ENCODE results near the gene PLA2G2C.

PLA2G2C gene

DNA sequence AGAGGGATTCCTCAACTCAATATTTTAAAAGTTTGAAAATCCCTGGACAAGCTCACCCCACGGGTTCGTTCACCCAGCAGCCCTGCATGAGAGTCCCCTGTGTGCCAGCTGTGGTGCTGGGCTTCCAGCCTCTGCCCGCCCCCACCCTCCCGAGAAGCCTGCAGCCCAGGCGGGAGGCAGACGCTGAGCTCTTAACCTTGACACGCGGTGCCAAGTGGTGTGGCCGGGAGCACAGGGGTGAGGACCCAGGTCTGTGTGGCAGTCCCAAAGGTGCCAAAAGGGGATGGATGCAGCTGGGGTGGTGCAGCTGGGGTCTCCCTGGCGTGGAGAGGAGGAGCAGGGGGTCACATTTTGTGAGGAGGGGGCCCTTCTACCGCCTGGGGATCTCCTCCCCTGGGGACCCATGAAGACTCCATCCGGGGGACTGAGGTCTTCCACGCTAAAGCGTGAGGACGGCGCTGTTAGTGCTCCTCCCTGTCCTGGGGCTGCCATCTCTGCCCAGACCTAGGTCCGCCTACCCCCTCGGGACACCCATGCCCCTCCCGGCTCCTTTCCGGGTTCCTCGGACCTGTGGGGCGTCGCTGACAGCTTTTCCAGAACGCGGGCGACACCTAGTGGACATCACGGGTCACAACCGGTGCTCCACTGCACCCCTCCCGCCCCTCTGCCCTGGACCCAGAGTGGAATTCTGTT lies 34.3 kb downstream of the PLA2G2C start (continued):
- TF ChIP-seq, protein P1, sequence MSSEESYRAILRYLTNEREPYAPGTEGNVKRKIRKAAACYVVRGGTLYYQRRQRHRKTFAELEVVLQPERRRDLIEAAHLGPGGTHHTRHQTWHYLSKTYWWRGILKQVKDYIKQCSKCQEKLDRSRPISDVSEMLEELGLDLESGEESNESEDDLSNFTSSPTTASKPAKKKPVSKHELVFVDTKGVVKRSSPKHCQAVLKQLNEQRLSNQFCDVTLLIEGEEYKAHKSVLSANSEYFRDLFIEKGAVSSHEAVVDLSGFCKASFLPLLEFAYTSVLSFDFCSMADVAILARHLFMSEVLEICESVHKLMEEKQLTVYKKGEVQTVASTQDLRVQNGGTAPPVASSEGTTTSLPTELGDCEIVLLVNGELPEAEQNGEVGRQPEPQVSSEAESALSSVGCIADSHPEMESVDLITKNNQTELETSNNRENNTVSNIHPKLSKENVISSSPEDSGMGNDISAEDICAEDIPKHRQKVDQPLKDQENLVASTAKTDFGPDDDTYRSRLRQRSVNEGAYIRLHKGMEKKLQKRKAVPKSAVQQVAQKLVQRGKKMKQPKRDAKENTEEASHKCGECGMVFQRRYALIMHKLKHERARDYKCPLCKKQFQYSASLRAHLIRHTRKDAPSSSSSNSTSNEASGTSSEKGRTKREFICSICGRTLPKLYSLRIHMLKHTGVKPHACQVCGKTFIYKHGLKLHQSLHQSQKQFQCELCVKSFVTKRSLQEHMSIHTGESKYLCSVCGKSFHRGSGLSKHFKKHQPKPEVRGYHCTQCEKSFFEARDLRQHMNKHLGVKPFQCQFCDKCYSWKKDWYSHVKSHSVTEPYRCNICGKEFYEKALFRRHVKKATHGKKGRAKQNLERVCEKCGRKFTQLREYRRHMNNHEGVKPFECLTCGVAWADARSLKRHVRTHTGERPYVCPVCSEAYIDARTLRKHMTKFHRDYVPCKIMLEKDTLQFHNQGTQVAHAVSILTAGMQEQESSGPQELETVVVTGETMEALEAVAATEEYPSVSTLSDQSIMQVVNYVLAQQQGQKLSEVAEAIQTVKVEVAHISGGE (tag by site-specific recombination; conservative IDR thresholded peaks at IDR 0.05; ENCODE audit: low read depth) = peak; percentile 24; the same call in 1 of the 2 replicates
- TF ChIP-seq, protein P2, sequence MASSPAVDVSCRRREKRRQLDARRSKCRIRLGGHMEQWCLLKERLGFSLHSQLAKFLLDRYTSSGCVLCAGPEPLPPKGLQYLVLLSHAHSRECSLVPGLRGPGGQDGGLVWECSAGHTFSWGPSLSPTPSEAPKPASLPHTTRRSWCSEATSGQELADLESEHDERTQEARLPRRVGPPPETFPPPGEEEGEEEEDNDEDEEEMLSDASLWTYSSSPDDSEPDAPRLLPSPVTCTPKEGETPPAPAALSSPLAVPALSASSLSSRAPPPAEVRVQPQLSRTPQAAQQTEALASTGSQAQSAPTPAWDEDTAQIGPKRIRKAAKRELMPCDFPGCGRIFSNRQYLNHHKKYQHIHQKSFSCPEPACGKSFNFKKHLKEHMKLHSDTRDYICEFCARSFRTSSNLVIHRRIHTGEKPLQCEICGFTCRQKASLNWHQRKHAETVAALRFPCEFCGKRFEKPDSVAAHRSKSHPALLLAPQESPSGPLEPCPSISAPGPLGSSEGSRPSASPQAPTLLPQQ (tag by site-specific recombination; IDR thresholded peaks at IDR 0.05) = 0 out of 2 replicates have a peak, but pooled peaks have one; percentile 37
- TF ChIP-seq ZNF660 (tag by site-specific recombination; IDR thresholded peaks at IDR 0.05) (peak; percentile 71), KLF8 (tag by site-specific recombination; IDR thresholded peaks at IDR 0.05) (peak; percentile 44; the same call in 1 of the 2 replicates), SP3 (tag by site-specific recombination; IDR thresholded peaks at IDR 0.05) (peak; percentile 64), SCRT1 (tag by site-specific recombination; IDR thresholded peaks at IDR 0.05; ENCODE audit: borderline replicate concordance) (peak; percentile 98), SCRT2 (tag by site-specific recombination; IDR thresholded peaks at IDR 0.05) (peak; percentile 99), GLI2 (tag by site-specific recombination; IDR thresholded peaks at IDR 0.05; ENCODE audit: borderline replicate concordance, low read depth) (no peak), ZNF654 (tag by site-specific recombination; IDR thresholded peaks at IDR 0.05; ENCODE audit: low read depth) (peak; percentile 87), ZNF677 (tag by site-specific recombination; IDR thresholded peaks at IDR 0.05) (no peak), ZNF521 (tag by site-specific recombination; IDR thresholded peaks at IDR 0.05) (no peak), ZNF335 (tag by site-specific recombination; conservative IDR thresholded peaks at IDR 0.05) (peak; percentile 61)
- TF ChIP-seq, protein P3, sequence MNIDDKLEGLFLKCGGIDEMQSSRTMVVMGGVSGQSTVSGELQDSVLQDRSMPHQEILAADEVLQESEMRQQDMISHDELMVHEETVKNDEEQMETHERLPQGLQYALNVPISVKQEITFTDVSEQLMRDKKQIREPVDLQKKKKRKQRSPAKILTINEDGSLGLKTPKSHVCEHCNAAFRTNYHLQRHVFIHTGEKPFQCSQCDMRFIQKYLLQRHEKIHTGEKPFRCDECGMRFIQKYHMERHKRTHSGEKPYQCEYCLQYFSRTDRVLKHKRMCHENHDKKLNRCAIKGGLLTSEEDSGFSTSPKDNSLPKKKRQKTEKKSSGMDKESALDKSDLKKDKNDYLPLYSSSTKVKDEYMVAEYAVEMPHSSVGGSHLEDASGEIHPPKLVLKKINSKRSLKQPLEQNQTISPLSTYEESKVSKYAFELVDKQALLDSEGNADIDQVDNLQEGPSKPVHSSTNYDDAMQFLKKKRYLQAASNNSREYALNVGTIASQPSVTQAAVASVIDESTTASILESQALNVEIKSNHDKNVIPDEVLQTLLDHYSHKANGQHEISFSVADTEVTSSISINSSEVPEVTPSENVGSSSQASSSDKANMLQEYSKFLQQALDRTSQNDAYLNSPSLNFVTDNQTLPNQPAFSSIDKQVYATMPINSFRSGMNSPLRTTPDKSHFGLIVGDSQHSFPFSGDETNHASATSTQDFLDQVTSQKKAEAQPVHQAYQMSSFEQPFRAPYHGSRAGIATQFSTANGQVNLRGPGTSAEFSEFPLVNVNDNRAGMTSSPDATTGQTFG (tag by site-specific recombination; IDR thresholded peaks at IDR 0.05; ENCODE audit: borderline replicate concordance) = no peak
- TF ChIP-seq, protein P4, sequence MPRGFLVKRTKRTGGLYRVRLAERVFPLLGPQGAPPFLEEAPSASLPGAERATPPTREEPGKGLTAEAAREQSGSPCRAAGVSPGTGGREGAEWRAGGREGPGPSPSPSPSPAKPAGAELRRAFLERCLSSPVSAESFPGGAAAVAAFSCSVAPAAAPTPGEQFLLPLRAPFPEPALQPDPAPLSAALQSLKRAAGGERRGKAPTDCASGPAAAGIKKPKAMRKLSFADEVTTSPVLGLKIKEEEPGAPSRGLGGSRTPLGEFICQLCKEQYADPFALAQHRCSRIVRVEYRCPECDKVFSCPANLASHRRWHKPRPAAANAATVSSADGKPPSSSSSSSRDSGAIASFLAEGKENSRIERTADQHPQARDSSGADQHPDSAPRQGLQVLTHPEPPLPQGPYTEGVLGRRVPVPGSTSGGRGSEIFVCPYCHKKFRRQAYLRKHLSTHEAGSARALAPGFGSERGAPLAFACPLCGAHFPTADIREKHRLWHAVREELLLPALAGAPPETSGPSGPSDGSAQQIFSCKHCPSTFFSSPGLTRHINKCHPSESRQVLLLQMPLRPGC (tag by site-specific recombination; IDR thresholded peaks at IDR 0.05) = no peak
- TF ChIP-seq, protein P5, sequence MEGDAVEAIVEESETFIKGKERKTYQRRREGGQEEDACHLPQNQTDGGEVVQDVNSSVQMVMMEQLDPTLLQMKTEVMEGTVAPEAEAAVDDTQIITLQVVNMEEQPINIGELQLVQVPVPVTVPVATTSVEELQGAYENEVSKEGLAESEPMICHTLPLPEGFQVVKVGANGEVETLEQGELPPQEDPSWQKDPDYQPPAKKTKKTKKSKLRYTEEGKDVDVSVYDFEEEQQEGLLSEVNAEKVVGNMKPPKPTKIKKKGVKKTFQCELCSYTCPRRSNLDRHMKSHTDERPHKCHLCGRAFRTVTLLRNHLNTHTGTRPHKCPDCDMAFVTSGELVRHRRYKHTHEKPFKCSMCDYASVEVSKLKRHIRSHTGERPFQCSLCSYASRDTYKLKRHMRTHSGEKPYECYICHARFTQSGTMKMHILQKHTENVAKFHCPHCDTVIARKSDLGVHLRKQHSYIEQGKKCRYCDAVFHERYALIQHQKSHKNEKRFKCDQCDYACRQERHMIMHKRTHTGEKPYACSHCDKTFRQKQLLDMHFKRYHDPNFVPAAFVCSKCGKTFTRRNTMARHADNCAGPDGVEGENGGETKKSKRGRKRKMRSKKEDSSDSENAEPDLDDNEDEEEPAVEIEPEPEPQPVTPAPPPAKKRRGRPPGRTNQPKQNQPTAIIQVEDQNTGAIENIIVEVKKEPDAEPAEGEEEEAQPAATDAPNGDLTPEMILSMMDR (tag by site-specific recombination; IDR thresholded peaks at IDR 0.05) = peak; percentile 89
- TF ChIP-seq, protein P6, sequence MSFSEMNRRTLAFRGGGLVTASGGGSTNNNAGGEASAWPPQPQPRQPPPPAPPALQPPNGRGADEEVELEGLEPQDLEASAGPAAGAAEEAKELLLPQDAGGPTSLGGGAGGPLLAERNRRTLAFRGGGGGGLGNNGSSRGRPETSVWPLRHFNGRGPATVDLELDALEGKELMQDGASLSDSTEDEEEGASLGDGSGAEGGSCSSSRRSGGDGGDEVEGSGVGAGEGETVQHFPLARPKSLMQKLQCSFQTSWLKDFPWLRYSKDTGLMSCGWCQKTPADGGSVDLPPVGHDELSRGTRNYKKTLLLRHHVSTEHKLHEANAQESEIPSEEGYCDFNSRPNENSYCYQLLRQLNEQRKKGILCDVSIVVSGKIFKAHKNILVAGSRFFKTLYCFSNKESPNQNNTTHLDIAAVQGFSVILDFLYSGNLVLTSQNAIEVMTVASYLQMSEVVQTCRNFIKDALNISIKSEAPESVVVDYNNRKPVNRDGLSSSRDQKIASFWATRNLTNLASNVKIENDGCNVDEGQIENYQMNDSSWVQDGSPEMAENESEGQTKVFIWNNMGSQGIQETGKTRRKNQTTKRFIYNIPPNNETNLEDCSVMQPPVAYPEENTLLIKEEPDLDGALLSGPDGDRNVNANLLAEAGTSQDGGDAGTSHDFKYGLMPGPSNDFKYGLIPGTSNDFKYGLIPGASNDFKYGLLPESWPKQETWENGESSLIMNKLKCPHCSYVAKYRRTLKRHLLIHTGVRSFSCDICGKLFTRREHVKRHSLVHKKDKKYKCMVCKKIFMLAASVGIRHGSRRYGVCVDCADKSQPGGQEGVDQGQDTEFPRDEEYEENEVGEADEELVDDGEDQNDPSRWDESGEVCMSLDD (tag by site-specific recombination; IDR thresholded peaks at IDR 0.05) = peak; percentile 82
- TF ChIP-seq, protein P7, sequence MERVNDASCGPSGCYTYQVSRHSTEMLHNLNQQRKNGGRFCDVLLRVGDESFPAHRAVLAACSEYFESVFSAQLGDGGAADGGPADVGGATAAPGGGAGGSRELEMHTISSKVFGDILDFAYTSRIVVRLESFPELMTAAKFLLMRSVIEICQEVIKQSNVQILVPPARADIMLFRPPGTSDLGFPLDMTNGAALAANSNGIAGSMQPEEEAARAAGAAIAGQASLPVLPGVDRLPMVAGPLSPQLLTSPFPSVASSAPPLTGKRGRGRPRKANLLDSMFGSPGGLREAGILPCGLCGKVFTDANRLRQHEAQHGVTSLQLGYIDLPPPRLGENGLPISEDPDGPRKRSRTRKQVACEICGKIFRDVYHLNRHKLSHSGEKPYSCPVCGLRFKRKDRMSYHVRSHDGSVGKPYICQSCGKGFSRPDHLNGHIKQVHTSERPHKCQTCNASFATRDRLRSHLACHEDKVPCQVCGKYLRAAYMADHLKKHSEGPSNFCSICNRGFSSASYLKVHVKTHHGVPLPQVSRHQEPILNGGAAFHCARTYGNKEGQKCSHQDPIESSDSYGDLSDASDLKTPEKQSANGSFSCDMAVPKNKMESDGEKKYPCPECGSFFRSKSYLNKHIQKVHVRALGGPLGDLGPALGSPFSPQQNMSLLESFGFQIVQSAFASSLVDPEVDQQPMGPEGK (tag by site-specific recombination; IDR thresholded peaks at IDR 0.05) = peak; percentile 90

Measured in HEK293 (cell line).